Fibroblast of lung (primary cell): ENCODE data around the gene ITGB1.

ENCODE experiments used
- EZH2 ChIP-seq: IDR thresholded peaks from 2 replicates; pipeline ENCODE4 v1.5.1; 2012; ENCODE audit warnings: low read length, control low read depth, mild to moderate bottlenecking; ENCODE audit errors: missing control alignments
- TF ChIP-seq, protein P1 (sequence below), 2 donors: IDR thresholded peaks in 1 of 2; conservative IDR thresholded peaks in 1 of 2; 1 replicate in 1 of 2; 2 replicates in 1 of 2; pipeline ENCODE4 v1.5.1; 2011 to 2012; ENCODE audit warnings: low read length in 2 of 2, control low read depth in 1 of 2, inconsistent platforms in 1 of 2, low read depth in 1 of 2, mild to moderate bottlenecking in 1 of 2

- TF ChIP-seq, protein P1, sequence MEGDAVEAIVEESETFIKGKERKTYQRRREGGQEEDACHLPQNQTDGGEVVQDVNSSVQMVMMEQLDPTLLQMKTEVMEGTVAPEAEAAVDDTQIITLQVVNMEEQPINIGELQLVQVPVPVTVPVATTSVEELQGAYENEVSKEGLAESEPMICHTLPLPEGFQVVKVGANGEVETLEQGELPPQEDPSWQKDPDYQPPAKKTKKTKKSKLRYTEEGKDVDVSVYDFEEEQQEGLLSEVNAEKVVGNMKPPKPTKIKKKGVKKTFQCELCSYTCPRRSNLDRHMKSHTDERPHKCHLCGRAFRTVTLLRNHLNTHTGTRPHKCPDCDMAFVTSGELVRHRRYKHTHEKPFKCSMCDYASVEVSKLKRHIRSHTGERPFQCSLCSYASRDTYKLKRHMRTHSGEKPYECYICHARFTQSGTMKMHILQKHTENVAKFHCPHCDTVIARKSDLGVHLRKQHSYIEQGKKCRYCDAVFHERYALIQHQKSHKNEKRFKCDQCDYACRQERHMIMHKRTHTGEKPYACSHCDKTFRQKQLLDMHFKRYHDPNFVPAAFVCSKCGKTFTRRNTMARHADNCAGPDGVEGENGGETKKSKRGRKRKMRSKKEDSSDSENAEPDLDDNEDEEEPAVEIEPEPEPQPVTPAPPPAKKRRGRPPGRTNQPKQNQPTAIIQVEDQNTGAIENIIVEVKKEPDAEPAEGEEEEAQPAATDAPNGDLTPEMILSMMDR (conservative IDR thresholded peaks at IDR 0.05 in 1 of 2, IDR thresholded peaks at IDR 0.05 in 1 of 2; ENCODE audit: low read depth in 1 of 2, low read length in 2 of 2), result no peak
- no peak for TF ChIP-seq EZH2
Measured at GRCh38 chr10:32972460-32972859, 14.4 kb upstream of the ITGB1 start.
